Gastroesophageal sphincter (tissue), 3 donors: Measurements from ENCODE around the gene C9orf78.

ENCODE experiments used
- CTCF ChIP-seq, 4 experiments: fragments of 200-600 bp in 2 of 4; fragments of 450-650 bp in 2 of 4; sonication (generic) in 1 of 4; IDR thresholded peaks; one replicate each; pipeline ENCODE4 v1.5.1; 2017 to 2019; ENCODE audit warnings: antibody characterized with exemption in 4 of 4, mild to moderate bottlenecking in 2 of 4, moderate library complexity in 2 of 4
- EP300 ChIP-seq: sonication (generic); formaldehyde crosslinking; IDR thresholded peaks from one replicate; pipeline ENCODE4 v1.6.1; 2017; ENCODE audit warnings: antibody characterized with exemption, mild to moderate bottlenecking
- POLR2AphosphoS5 ChIP-seq: sonication (generic); formaldehyde crosslinking; IDR thresholded peaks from one replicate; pipeline ENCODE4 v1.6.1; 2017; ENCODE audit warnings: antibody characterized with exemption

GRCh38 chr9:129786481-129786880 lies 48.6 kb downstream of the C9orf78 start:
- TF ChIP-seq CTCF (IDR thresholded peaks at IDR 0.05): no peak
- TF ChIP-seq EP300: no peak
- TF ChIP-seq POLR2AphosphoS5: no peak
